NCI-H2196 (cell line): Measurements from ENCODE around the gene SOX14.

Experiments
- DNase-seq: peaks from one replicate; lab custom pipeline; 2025; ENCODE audit not compliant: unreplicated experiment; lab: John Stamatoyannopoulos, UW

The SOX14 gene

GRCh38 chr3:137767538-137768360 lies 3.6 kb downstream of the SOX14 start:
- no peak for DNase-seq

DNA sequence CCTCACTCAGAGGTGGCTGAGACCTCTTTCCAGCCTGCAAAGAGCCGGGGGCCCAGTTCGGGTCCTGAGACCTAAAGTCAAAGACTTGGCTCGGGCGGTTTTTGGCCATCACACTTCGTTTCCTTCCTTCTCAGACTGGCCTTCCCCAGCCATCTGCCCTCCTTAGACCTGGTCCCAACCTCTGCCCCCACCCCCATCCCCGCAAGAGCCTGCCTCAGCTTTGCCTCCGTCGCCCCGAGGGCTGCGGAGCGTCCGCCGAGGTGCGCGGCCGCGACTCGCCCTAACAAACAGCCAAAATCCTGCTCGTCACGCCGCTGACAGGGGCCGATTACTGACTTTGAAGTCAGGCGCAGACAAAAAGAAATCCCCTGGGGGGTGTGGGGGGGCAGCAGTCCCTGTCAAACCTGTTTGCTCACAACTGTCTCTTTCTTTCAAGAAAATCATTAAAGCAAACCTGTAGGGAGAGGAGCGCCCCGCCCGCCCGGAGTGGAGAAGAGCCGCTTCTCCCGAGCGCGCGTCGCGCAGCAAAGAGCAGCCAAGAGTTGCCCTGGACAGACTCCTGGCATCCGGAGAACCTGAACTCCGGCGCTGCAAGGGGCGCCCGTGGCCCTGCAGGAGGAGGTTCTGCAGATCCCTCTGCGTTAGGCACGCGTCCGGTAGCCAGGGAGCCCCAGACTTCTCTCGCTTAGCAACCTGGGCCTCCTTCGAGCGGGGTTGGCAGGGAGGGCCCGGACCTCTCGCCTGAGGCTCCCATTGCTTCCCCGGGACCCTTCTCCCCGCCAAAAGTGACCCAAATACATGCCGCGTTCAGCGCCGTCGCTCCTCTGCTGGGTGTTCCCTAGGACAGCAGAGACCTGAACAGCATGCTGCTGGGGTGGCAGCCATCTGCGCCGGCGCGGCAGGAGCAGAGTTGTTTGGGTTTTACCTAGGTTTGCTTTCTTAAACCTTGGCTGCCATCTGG lies 4.5 kb downstream of the SOX14 start:
- DNase-seq = no peak

- no peak for DNase-seq
Measured at GRCh38 chr3:137769322-137770065, 5.4 kb downstream of the SOX14 start.

DNA sequence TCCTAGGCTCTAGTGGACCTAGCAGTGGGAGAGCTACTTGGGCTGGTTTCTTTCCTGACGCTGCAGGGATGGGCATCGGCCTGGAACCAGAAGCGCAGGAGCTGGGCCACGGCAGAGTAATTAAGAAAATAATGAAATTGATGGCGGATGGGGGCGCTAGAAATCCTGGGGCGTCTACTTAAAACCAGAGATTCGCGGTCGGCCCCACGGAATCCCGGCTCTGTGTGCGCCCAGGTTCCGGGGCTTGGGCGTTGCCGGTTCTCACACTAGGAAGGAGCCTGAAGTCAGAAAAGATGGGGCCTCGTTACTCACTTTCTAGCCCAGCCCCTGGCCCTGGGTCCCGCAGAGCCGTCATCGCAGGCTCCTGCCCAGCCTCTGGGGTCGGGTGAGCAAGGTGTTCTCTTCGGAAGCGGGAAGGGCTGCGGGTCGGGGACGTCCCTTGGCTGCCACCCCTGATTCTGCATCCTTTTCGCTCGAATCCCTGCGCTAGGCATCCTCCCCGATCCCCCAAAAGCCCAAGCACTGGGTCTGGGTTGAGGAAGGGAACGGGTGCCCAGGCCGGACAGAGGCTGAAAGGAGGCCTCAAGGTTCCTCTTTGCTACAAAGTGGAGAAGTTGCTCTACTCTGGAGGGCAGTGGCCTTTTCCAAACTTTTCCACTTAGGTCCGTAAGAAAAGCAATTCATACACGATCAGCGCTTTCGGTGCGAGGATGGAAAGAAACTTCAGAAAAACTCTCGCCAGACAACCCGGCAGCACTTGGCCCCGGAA lies 6.1 kb downstream of the SOX14 start:
- DNase-seq = no peak

DNA sequence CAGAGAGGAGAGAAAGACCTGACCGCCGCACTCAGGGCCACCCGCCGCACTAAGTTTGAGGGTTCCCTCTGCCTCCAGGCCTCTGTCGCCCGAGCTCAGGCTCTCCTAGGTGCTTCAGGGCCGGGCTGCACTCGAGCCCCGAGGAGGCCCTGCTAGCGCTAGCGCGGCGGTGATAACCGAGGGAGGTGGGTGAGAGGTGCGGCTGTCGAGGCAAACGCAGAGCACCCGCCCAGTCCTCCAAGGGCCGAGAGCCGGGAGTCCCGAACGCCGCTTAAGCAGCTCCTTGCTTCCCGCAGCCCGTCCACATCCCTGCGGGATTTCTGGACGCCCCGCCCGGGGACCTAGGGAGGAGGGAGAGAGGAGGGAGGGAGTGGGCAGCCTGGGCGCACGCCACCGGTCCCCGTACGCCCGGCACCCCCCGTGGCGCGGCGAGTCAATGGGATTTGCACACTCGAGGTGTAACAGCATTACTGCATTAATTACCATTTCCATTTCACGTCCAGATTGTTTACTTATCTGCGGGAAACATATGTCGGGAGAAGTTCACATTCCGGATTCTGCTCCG lies 6.8 kb downstream of the SOX14 start:
- no peak for DNase-seq

- DNase-seq = no peak
Measured at GRCh38 chr3:137771401-137772213, 7.5 kb downstream of the SOX14 start.

- DNase-seq = no peak
Measured at GRCh38 chr3:137772214-137772955, 8.3 kb downstream of the SOX14 start.

DNA sequence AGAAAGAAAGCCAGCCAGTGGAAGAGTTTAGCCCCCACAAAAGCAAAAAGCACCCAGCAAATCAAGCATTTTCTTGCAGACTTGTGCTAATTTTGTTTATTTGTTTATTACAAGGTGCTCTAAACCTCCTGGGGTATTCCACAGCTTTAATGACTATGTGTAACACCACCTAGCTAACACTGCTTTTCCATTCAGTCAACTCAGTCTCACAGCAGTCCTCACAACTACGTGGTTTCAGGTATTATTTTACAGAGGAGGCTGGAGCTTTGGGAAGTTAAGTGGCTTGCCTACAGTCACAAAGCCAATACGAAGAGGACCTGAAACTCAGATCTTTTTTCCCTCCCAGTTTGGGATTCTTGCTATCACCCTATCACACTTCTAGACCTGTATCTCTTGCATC lies 14.8 kb downstream of the SOX14 start:
- no peak for DNase-seq

DNA sequence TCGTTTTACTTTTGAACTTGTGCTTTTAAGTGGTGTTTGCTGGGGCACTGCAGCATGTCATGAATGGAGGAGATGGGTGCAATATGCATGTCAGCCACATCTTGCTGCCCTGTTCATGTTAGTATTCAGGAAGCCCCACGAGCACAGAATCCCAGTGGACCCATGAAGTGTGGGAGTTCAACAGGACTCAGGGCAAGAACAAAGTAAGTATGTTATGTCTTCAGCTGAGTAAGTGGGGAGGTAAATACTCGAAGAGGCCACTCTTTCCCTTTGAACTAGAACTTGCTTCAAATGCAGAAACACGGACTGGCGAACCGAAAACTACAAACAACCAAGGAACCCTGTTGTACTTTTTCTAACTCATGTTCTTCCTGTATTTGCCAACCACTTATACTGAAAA lies 23.4 kb downstream of the SOX14 start:
- no peak for DNase-seq

DNA sequence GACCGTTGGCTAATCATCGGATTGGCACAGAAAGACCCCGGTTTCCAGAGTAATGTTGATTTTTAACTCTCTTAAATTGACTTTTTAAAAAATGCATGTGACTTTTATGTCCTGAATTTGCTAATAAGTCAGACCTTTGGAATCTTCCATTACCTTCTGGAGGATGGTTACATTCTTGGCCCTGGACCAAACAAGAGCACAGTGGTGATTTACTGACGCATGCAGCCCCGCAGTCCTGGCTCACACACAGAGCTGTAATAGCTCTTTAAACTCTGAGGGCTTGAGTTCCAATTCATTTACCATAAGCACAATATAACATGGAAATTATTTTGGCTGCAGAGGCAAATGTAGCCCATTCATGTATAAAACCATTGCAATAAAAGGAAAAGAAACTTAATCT lies 25.1 kb downstream of the SOX14 start:
- no peak for DNase-seq

GRCh38 chr3:137792626-137793271 lies 28.6 kb downstream of the SOX14 start:
- peak; percentile 6 for DNase-seq

DNA sequence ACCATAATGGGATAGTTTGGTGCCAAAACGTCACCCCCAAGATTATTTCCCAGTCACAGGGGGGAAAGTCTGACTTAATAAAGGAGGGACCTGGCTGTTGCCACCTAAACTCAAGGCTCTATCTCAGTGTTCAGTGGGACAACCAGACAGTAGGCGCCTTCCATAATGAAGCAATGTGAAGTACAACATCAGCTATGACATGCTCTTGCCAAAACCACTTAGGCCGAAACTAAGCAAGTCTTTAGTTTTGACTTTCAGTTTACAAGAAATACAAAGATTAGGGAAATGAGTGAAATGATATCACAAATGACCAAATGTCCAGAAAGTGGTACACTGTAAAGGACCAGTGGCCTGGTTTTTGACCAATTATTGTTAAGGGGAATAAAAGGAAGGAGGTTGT lies 32.9 kb downstream of the SOX14 start:
- DNase-seq = no peak

DNA sequence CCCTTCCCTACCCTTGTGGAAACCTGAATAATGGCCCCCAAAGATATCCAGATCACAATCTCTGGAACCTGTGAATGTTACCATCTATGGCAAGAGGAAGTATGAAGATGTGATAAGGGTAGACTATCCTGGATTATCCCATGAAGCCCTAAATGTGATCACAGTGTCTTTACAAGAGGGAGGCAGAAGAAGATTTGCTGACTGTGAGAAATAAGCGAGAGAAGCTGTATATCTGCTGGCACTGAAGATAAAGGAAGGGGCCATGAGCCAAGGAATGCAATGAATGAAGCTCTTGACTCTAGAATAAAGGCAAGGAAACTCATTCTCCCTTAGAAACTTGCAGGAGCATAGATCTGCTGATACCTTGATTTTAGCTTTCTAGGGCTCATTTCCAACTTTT lies 39.1 kb downstream of the SOX14 start:
- DNase-seq = no peak

- no peak for DNase-seq
Measured at GRCh38 chr3:137807998-137808397, 43.9 kb downstream of the SOX14 start.

DNA sequence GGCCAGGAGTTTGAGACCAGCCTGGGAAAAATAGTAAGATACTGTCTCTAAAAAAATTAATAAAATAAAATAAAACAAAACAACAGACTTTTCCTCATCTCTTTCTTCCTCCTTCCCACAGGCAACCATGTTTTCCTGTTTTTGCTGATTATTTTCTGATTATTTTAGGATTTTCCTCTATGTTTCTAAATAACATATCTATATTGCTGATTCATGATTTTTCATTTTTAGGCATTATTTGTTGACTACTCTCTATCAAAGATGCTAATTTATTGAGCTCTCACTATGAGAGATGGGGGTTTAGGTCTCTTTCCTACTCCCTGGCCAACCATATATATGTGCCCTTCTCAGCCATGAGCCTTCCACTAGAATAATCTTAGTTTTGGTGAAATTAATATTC lies 45.4 kb downstream of the SOX14 start:
- DNase-seq = no peak

- no peak for DNase-seq
Measured at GRCh38 chr3:137812023-137812422, 47.9 kb downstream of the SOX14 start.

- no peak for DNase-seq
Measured at GRCh38 chr3:137815251-137815650, 51.1 kb downstream of the SOX14 start.
